KBM-7 (cell line): ENCODE data around the gene NSMF.

Experiments
- DNase-seq: peaks from one replicate; pipeline ENCODE4 v3.0.0-alpha.2; 2015
- in situ Hi-C: fragments of 300-500 bp; cut with MboI; formaldehyde crosslinking; loops from 2 replicates; pipeline ENCODE4 v1.14.3; 2020; ENCODE audit warnings: low sequenced_read_pairs, low pct_unique_long_range_greater_than_20kb, mixed read lengths

The NSMF gene

DNA sequence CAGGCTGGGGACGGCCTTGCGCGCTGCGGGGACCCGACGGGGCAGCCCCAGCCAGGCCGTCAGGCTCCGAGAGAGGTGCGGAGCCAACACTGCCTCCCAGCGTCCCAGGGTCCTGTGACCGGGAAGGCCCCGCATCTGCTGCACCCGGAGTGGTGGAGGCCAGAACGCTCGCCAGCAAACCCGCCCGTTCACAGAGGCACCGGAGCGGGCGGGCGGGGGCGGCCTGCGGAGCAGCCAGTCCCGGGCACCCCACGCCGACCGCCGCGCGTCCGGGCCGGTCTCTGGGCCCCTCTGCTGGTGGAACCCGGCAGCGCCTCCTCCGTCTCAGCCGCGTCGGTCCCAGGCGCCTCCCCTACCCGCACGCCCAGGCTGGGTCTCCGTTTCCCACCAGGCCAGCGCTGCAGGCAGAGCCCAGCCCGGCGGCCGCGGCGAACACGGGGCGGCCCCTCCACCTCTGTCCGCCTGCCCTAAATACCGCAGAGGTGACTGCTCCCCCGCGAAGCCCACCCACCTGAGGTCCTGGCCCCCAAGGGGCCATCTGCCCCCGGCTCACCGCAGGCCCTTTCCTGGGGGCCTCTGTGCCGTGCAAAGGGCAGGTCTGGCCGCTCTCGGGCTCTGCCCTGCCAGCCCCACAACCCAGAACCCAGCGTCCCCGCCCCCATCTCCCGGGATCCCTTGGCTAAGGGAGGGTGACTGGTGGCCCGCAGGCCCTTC lies 52.1 kb downstream of the NSMF start:
- peak; percentile 87 for DNase-seq
- in situ Hi-C loops, result loop anchor here (10.0 kb wide), 1 partner anchor 112 kb away; no protein-coding TSS in a partner anchor

GRCh38 chr9:137406085-137406760 lies 52.9 kb downstream of the NSMF start:
- no peak for DNase-seq
- in situ Hi-C loops, result loop anchor here (10.0 kb wide), 1 partner anchor 111 kb away; no protein-coding TSS in a partner anchor

DNA sequence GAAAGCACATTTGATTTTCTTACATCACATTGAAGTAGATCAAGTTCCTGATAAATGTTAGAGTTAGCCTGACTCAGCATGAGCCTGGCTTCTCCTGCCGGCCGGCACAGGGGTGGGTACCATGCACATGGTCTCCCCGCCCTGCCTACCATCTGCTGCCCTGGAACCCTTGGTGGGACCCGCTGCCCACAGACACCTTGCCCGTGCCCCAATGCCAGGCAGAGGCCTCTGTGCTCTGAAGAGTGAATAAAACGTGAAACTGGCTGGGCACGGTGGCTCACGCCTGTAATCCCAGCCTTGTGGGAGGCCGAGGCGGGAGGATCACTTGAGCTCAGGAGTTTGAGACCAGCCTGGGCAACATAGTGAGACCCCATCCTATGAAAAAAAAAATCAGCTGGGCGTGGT lies 53.5 kb downstream of the NSMF start:
- in situ Hi-C loops, result loop anchor here (10.0 kb wide), 1 partner anchor 111 kb away; no protein-coding TSS in a partner anchor
- DNase-seq, result no peak

DNA sequence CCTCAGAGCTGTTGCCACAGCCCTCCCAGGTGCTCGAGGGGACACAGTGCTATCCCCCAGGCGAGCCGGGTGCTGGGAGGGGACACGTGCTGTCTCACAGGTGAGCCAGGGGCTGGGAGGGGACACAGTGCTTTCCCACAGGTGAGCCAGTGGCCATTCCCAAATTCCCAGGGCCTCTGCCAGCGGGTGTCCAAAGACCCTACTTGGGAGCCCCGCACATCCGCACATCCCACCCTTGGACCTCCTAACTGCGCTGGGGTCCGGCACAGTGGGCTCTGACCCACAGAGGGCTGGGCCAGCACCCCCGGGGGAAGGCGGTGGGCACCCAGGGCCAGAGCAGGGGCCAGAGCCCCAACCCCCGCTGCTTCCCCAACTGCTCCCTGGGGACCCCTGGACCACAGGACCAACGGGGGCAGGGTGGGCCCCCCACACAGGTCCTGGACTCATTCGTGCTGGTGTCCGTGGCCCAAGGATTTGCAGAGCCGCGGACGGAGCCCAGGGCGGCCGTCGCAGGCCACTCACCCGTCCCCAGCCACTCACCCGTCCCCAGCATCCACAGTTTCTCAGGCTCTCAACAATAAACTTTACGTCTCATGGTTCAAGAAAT lies 54.1 kb downstream of the NSMF start:
- DNase-seq, result no peak
- in situ Hi-C loops, result loop anchor here (10.0 kb wide), 1 partner anchor 110 kb away; no protein-coding TSS in a partner anchor

- in situ Hi-C loops, result loop anchor here (10.0 kb wide), 1 partner anchor 108 kb away; no protein-coding TSS in a partner anchor
- DNase-seq, result no peak
These were observed 55.9 kb downstream of the NSMF start for GRCh38 chr9:137403269-137403668.

DNA sequence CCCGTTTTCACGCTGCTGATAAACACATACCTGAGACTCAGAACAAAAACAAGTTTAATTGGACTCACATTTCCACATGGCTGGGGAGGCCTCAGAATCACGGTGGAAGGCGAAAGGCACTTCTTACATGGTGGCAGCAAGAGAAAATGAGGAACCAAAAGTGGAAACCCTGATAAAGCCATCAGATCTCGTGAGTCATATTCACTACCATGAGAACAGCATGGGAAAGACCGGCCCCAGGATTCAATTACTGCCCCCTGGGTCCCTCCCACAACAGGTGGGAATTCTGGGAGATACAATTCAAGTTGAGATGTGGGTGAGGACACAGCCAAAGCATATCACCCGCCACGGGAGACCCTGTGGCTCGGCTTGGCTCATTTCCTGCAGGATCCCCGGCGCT lies 56.4 kb downstream of the NSMF start:
- in situ Hi-C loops, result loop anchor here (10.0 kb wide), 1 partner anchor 108 kb away; no protein-coding TSS in a partner anchor
- no peak for DNase-seq

GRCh38 chr9:137398561-137399468 lies 60.3 kb downstream of the NSMF start:
- in situ Hi-C loops, result no loop called here
- no peak for DNase-seq

GRCh38 chr9:137397675-137398423 lies 61.3 kb downstream of the NSMF start:
- no peak for DNase-seq
- in situ Hi-C loops, result no loop called here
